ENCODE measurements around the gene IL2RG.

Gene IL2RG

DNA sequence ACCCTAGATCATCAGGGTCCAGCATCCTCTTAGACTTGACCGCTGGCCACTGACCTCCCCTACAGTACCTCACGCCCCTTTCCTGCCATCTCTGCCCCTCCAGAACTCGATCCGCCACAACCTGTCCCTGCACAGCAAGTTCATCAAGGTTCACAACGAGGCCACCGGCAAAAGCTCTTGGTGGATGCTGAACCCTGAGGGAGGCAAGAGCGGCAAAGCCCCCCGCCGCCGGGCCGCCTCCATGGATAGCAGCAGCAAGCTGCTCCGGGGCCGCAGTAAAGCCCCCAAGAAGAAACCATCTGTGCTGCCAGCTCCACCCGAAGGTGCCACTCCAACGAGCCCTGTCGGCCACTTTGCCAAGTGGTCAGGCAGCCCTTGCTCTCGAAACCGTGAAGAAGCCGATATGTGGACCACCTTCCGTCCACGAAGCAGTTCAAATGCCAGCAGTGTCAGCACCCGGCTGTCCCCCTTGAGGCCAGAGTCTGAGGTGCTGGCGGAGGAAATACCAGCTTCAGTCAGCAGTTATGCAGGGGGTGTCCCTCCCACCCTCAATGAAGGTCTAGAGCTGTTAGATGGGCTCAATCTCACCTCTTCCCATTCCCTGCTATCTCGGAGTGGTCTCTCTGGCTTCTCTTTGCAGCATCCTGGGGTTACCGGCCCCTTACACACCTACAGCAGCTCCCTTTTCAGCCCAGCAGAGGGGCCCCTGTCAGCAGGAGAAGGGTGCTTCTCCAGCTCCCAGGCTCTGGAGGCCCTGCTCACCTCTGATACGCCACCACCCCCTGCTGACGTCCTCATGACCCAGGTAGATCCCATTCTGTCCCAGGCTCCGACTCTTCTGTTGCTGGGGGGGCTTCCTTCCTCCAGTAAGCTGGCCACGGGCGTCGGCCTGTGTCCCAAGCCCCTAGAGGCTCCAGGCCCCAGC lies 10.5 kb downstream of the IL2RG start:
- TF ChIP-seq CTCF (IDR thresholded peaks at IDR 0.05; ENCODE audit: extremely low read depth, missing control alignments) = no peak

DNA sequence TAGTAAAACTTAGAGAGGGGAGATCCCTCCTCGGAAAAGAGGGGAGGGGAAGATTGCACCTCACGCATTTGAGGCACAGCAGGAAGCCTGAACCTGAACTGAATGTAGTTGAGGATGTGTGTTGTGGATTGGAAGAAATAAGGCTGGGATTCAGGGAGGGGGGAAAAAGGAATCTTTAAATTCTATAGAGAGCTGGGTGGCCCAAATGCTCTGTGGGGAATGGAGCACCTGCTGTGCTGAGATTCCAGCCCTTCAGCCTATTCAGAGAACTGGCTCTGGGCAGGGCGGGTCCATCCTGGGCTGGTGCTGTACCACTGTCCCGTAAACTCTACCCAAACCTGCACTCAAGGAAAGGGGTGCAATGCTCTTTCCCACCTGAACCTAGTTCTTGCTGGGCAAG lies 11.6 kb downstream of the IL2RG start:
- TF ChIP-seq CTCF (IDR thresholded peaks at IDR 0.05; ENCODE audit: extremely low read depth, missing control alignments) = no peak
- DNase-seq (ENCODE audit: low spot score) = no peak

More for the DNA sequence above, 10.5 kb downstream of the IL2RG start:
- no peak for DNase-seq (ENCODE audit: low spot score)

GRCh38 chrX:71098951-71099506 lies 12.3 kb downstream of the IL2RG start:
- TF ChIP-seq CTCF (IDR thresholded peaks at IDR 0.05; ENCODE audit: extremely low read depth, missing control alignments) = no peak
- no peak for DNase-seq (ENCODE audit: low spot score)

- DNase-seq (ENCODE audit: low spot score) = peak; percentile 34
- TF ChIP-seq CTCF (IDR thresholded peaks at IDR 0.05; ENCODE audit: extremely low read depth, missing control alignments) = peak; percentile 32
Observed at GRCh38 chrX:71098302-71098701, 13.1 kb downstream of the IL2RG start.

DNA sequence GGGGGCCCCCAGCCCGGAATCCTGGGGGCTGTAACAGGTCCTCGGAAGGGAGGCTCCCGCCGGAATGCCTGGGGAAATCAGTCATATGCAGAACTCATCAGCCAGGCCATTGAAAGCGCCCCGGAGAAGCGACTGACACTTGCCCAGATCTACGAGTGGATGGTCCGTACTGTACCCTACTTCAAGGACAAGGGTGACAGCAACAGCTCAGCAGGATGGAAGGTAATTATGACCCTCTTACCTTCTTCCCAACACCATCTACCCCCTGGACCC lies 14.7 kb downstream of the IL2RG start:
- no peak for DNase-seq (ENCODE audit: low spot score)
- no peak for TF ChIP-seq CTCF (IDR thresholded peaks at IDR 0.05; ENCODE audit: extremely low read depth, missing control alignments)

DNA sequence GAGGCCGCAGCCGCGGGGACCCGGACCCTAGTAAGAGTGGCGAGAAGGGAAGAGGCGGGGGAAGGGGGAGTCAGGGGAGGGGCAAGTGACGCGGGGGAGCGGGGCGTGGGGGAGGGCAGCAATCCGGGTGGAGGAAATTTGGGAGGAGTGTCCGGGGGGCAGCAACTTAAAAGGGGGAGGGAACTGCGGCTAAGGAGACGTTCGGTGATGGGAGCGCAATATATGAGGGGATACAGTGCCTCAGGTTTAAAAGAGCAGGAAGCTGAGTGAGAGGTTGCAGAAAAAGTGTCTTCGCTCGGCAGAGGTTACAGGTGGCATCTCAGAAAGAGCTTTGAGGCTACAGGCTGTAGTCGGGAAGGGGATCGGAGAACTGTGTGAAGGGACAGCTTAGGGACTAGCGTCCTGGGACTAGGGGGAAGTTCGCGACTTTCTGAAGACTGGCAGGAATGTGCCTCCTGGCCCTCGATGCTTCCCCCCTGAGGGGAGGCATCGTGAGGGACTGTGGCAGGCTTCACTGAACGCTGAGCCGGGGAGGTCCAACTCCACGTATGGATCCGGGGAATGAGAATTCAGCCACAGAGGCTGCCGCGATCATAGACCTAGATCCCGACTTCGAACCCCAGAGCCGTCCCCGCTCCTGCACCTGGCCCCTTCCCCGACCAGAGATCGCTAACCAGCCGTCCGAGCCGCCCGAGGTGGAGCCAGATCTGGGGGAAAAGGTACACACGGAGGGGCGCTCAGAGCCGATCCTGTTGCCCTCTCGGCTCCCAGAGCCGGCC lies 15.2 kb downstream of the IL2RG start:
- DNase-seq (ENCODE audit: low spot score) = peak; percentile 43
- no peak for TF ChIP-seq CTCF (IDR thresholded peaks at IDR 0.05; ENCODE audit: extremely low read depth, missing control alignments)

DNA sequence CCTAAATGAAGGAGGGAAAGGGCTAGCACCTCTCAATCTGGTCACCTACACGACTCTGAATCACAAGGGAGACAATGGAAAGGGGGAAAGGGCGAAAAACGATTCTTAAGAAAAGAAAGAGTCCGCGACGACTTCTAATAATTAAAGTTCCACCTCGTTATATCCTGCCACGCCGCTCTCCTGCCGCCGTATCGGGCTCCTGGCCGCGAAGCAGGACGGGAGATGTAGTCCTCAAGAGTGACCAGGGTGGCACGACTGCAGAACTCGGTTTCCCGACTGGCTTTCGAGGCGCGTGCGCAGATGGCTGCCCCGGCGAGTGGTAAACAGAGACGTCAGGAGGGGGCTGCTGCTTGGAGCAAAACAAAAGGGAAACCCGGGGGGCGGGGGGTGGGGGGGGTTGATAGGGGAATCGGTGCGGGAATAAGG lies 15.8 kb downstream of the IL2RG start, which contains the start of gene FOXO4:
Gene FOXO4, plus strand, starts transcription at position 297 of the 426 bp plus-strand sequence. CDS start 678 bp downstream, outside the sequence.
- DNase-seq (ENCODE audit: low spot score) = peak; percentile 81
- no peak for TF ChIP-seq CTCF (IDR thresholded peaks at IDR 0.05; ENCODE audit: extremely low read depth, missing control alignments)

Measured in GM20000 (cell line).